Peyer's patch (tissue), 4 donors: Measurements from ENCODE around the gene EFNB2.
A peak's percentile ranks its signal among the peaks of the same experiment; 100 is the strongest.

Experiments
- CTCF ChIP-seq, 6 experiments: fragments of 450-650 bp in 4 of 6; fragments of 200-600 bp in 2 of 6; sonication (generic) in 1 of 6; IDR thresholded peaks; one replicate each; pipeline ENCODE4 v1.5.1; 2017 to 2019; ENCODE audit warnings: antibody characterized with exemption in 6 of 6, mild to moderate bottlenecking in 3 of 6, moderate library complexity in 1 of 6
- POLR2A ChIP-seq, 2 donors: fragments of 450-650 bp; IDR thresholded peaks; one replicate each; pipeline ENCODE4 v1.5.1; 2017; ENCODE audit warnings: antibody characterized with exemption in 2 of 2, mild to moderate bottlenecking in 2 of 2, moderate library complexity in 2 of 2

GRCh38 chr13:106535552-106536243, at the start of gene EFNB2:
- TF ChIP-seq CTCF (IDR thresholded peaks at IDR 0.05) (peak in 2 of 6 experiments; percentile 41 to 46), POLR2A (IDR thresholded peaks at IDR 0.05) (peak; percentile 73 to 91)
